Measurements from ENCODE around the gene ZBTB42.

The ZBTB42 gene

GRCh38 chr14:104800771-104801519 is at the start of gene ZBTB42:
Gene ZBTB42 (plus strand): TSS chr14:104801101. CDS start chr14:104801198, 97 bp downstream.
- intact Hi-C loops (cut with DNase I) = no loop called here
- peak in 1 of 10 donors; percentile 87 for DNase-seq

GRCh38 chr14:104751539-104752422 is 49.1 kb upstream of the ZBTB42 start:
- DNase-seq = no peak
- intact Hi-C loops (cut with DNase I) = no loop called here

- peak in 4 of 10 donors; percentile 96 to 100 (median 98) for DNase-seq
- intact Hi-C loops (cut with DNase I) = no loop called here
Measured at GRCh38 chr14:104752423-104752734, 48.5 kb upstream of the ZBTB42 start.

- intact Hi-C loops (cut with DNase I) = no loop called here
- peak; percentile 99 to 100 (median 100) for DNase-seq
Measured at GRCh38 chr14:104752735-104753527, 48.0 kb upstream of the ZBTB42 start, which contains the start of gene SIVA1. Gene SIVA1 (plus strand): TSS chr14:104753147. CDS start chr14:104753202, 55 bp downstream.

- intact Hi-C loops (cut with DNase I) = no loop called here
- DNase-seq = no peak
Measured at GRCh38 chr14:104753528-104754212, 47.2 kb upstream of the ZBTB42 start.

GRCh38 chr14:104754213-104754851 is 46.6 kb upstream of the ZBTB42 start:
- no peak for DNase-seq
- intact Hi-C loops (cut with DNase I) = no loop called here

- intact Hi-C loops (cut with DNase I) = no loop called here
Measured at GRCh38 chr14:104755621-104756020, 45.3 kb upstream of the ZBTB42 start.

GRCh38 chr14:104756477-104757237 is 44.2 kb upstream of the ZBTB42 start:
- peak in 1 of 10 donors; percentile 12 for DNase-seq
- intact Hi-C loops (cut with DNase I) = no loop called here

More at GRCh38 chr14:104755621-104756020, 45.3 kb upstream of the ZBTB42 start:
- no peak for DNase-seq

GRCh38 chr14:104757238-104757585 is 43.7 kb upstream of the ZBTB42 start:
- intact Hi-C loops (cut with DNase I) = no loop called here
- DNase-seq = peak in 1 of 10 donors; percentile 24

GRCh38 chr14:104757681-104758392 is 43.1 kb upstream of the ZBTB42 start:
- DNase-seq = peak in 1 of 10 donors; percentile 48
- intact Hi-C loops (cut with DNase I) = no loop called here

GRCh38 chr14:104758981-104759969 is 41.6 kb upstream of the ZBTB42 start:
- peak in 1 of 10 donors; percentile 31 for DNase-seq
- intact Hi-C loops (cut with DNase I) = no loop called here

- intact Hi-C loops (cut with DNase I) = no loop called here
- DNase-seq = no peak
Measured at GRCh38 chr14:104765517-104765916, 35.4 kb upstream of the ZBTB42 start.

GRCh38 chr14:104766256-104766862 is 34.5 kb upstream of the ZBTB42 start:
- no peak for DNase-seq
- intact Hi-C loops (cut with DNase I) = no loop called here

- intact Hi-C loops (cut with DNase I) = no loop called here
- peak in 1 of 10 donors; percentile 2 for DNase-seq
Measured at GRCh38 chr14:104766863-104767633, 33.9 kb upstream of the ZBTB42 start.

GRCh38 chr14:104767634-104767918 is 33.3 kb upstream of the ZBTB42 start:
- peak in 1 of 10 donors; percentile 27 for DNase-seq
- intact Hi-C loops (cut with DNase I) = no loop called here
